DMS79 treated with DMSO at 0.1 percent for 48 hours (cell line): Measurements from ENCODE around the gene SLC28A2.
"Not testable (repeated sequence)": the region's sequence is repeated elsewhere in the genome, so short reads cannot be mapped to it uniquely, and the experiment has no call there.

Experiments used
- DNase-seq: peaks from one replicate; lab custom pipeline; 2025; lab: John Stamatoyannopoulos, UW

SLC28A2 gene

GRCh38 chr15:45263854-45264253 is 11.8 kb downstream of the SLC28A2 start:
- DNase-seq, result no peak

GRCh38 chr15:45265506-45265905 is 13.5 kb downstream of the SLC28A2 start:
- DNase-seq, result no peak

- no peak for DNase-seq
These were observed 16.1 kb downstream of the SLC28A2 start for GRCh38 chr15:45268135-45268534.

GRCh38 chr15:45274636-45275380 is 22.8 kb downstream of the SLC28A2 start:
- no peak for DNase-seq

- DNase-seq, result no peak
These were observed 24.8 kb downstream of the SLC28A2 start for GRCh38 chr15:45276831-45277230.

GRCh38 chr15:45279024-45279698 is 27.1 kb downstream of the SLC28A2 start:
- peak; percentile 87 for DNase-seq

GRCh38 chr15:45285413-45285812 is 33.4 kb downstream of the SLC28A2 start:
- DNase-seq, result peak; percentile 63

GRCh38 chr15:45287390-45287956 is 35.4 kb downstream of the SLC28A2 start:
- DNase-seq, result peak; percentile 11

- DNase-seq, result no peak
These were observed 36.9 kb downstream of the SLC28A2 start for GRCh38 chr15:45288947-45289346.

GRCh38 chr15:45291822-45292582 is 40.0 kb downstream of the SLC28A2 start:
- DNase-seq, result no peak

GRCh38 chr15:45293326-45293725 is 41.3 kb downstream of the SLC28A2 start:
- DNase-seq, result not testable (repeated sequence)

- DNase-seq, result not testable (repeated sequence)
These were observed 46.9 kb downstream of the SLC28A2 start for GRCh38 chr15:45298964-45299378.

- DNase-seq, result no peak
These were observed 52.7 kb downstream of the SLC28A2 start for GRCh38 chr15:45304711-45305110.

GRCh38 chr15:45306105-45306504 is 54.1 kb downstream of the SLC28A2 start:
- no peak for DNase-seq

- no peak for DNase-seq
These were observed 55.3 kb downstream of the SLC28A2 start for GRCh38 chr15:45307230-45307924.

GRCh38 chr15:45314117-45314516 is 62.1 kb downstream of the SLC28A2 start:
- DNase-seq, result not testable (repeated sequence)

GRCh38 chr15:45314960-45315359 is 62.9 kb downstream of the SLC28A2 start:
- no peak for DNase-seq

GRCh38 chr15:45319472-45320214 is 67.6 kb downstream of the SLC28A2 start:
- DNase-seq, result no peak

- no peak for DNase-seq
These were observed 68.7 kb downstream of the SLC28A2 start for GRCh38 chr15:45320581-45321205.

- DNase-seq, result no peak
These were observed 74.2 kb downstream of the SLC28A2 start for GRCh38 chr15:45326280-45326679.

GRCh38 chr15:45326741-45327140 is 74.7 kb downstream of the SLC28A2 start:
- no peak for DNase-seq
